Measurements from ENCODE around the gene CLEC7A.

The CLEC7A gene

DNA sequence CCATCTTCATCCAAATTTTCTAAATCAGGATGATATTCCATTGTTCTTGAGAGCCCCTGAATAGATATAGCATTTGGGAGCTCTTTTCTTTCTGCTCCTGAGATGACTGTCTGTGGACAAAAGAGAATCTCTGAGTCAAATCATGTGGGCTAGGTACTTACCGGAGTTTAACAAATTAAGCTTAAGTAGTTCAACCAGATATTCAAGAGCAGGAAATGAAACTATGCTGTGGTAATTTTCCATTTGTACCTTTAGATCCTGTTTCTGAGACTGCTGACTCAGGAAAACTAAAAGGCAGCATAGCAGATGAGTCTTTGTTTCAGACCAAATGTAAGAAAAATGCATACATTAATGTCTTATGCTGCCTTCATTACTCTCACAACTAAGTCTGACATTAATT lies at the start of gene CLEC7A:
Gene CLEC7A, minus strand, starts transcription at position 158 of the 400 bp plus-strand sequence. Its CDS starts 117 bp downstream, at position 41.
- no peak for DNase-seq (ENCODE audit: low read depth)
- H3K4me3 ChIP-seq (ENCODE audit: low read depth, low read length) = no peak within 1 kb of the TSS

DNA sequence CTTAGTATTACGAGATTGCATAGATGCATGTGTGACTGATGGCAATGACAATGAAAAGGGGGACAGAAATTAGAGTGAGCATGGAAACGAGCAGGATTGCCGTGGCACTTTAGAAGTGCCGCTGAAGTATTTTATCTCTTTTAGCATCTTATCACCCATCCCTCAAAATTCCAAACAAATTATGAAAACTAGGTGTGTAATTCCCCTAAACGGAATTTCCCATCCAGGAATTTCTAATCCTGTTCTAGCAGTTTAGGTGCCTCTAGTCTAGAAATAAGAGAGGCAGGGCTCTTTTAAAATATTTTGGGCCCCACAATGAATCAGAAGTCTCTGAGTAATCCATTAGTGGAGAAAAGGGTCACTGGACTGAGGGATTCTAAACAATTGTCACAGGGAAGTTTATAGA lies 49.8 kb upstream of the CLEC7A start:
- DNase-seq (ENCODE audit: low read depth) = no peak
- no peak overlapping the region for H3K4me3 ChIP-seq (ENCODE audit: low read depth, low read length)

GRCh38 chr12:10178821-10179220 lies 48.8 kb upstream of the CLEC7A start, which contains the start of gene TMEM52B:
TSS of gene TMEM52B (plus strand) at chr12:10179032. CDS start at chr12:10179575, 543 bp downstream.
- no peak for DNase-seq (ENCODE audit: low read depth)
- no peak within 1 kb of the TSS for H3K4me3 ChIP-seq (ENCODE audit: low read depth, low read length)

DNA sequence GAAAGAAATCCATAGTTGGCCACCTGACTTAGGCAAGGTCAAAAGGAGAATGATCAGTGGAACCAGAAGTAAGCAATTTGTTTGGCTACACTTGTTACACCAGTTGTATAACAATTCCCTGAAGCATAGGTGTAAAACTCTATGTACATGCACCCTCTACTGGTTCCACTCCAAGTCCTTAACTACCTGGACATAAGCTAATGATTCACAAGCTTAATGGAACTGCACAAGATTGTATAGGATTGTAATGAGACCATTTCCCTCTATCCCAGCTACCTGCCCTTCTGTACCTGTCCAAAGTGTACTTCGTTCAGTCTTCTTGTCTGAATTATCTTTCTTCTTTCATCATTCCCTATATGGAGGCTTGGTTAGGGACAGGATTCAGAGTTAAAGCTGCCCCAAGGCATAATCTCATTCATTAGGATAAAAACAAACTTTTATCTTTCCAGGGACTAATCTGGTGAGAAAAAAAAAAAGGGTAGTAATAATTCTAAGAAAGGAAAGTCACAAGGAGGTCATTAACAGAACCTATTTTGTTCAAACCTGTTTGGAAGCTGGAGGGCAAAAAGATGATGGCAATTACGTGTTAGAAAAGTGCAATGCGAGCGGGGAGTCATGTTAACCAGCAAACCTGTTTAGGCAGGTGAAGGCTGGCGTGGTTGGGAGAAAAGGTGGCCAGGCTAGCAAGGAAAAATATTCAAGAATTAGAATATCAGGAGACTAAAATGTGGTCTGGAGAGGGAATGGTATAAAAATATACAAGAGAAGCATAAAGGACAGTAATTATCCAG lies 46.0 kb upstream of the CLEC7A start:
- H3K4me3 ChIP-seq (ENCODE audit: low read depth, low read length) = no peak overlapping the region
- DNase-seq (ENCODE audit: low read depth) = no peak

DNA sequence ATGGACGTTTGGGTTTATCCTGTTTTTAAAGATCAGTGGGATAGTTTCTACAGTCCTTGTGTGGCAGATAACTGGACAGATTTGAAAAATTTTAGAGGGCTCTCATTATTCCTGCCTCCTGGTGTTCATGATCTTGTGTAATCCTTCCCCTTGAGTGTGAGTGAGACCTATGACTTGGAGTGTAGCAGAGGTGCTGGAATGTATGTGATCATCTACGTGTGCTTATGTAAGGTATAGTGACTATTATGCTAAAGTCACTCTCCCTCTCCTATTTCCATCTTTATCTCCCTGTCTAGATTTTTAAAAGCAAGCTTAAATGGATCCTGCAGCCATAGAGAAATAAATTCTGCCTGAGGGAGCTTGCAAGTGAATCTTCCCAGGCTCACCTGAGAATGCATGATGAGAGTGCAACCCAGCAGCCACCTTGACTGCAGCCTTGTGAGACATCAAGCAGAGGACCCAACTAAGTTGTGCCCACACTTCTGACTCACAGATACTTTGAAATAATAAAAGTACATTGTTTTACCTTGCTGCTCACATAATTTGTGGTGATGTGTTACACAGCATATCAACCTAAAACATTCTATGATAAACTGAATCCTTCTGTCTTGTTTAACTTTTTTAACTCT lies 45.1 kb upstream of the CLEC7A start:
- H3K4me3 ChIP-seq (ENCODE audit: low read depth, low read length) = no peak overlapping the region
- no peak for DNase-seq (ENCODE audit: low read depth)

DNA sequence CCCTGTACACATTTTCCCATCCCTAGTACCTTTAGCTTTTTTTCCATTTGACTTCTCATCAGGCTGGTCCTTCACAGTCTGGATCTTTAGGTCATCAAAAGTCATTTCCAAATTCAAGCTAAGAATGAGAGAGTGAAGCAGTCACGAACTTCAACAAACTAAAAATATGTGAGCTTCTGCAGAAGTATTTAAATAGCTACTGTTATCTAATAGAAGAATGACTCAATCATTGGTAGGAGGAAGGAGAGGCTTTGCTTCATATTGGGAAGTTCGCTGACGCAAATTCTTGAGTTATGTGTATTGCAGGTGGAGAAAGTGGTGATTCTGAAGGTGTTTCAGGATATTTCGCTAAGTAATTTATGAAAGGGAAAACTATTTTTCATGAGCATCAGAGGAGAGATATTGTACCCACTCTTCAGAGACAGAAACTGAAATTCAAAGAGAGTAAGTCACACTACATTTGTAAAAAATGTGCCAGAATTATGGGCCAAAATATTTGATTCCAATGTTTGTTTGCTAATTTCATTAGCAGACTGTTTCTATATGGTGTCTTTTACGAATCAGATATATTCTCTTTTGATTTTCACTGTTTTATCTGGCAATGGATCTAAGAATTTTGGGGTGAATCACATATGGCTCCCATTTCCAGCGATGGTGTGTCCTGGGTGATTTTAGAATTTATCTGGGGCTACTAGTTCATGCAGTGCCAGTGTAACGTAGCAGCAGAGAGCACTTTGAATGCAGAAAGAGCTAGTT lies 42.2 kb upstream of the CLEC7A start, which contains the start of gene OLR1:
Gene OLR1, minus strand, starts transcription at position 160 of the 756 bp plus-strand sequence. Its CDS starts 55 bp downstream, at position 105.
- DNase-seq (ENCODE audit: low read depth) = no peak
- no peak within 1 kb of the TSS for H3K4me3 ChIP-seq (ENCODE audit: low read depth, low read length)

DNA sequence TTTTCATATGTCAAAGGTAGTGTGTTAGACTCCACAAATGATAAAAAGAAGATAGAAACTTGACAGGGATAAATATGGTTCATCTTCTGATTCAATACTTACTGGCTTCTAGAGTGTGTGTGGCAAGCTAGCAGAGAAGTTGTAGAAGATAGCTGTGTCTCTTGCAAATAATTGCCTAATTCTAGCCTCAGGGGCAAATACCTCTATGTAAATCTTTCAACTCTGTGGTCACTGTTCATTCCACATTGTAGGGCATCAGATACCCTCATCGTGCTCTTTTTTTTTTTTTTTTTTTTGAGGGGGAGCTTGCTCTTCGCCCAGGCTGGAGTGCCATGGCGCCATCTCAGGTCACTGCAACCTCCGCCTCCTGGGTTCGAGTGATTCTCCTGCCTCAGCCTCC lies 40.2 kb upstream of the CLEC7A start:
- no peak for DNase-seq (ENCODE audit: low read depth)
- H3K4me3 ChIP-seq (ENCODE audit: low read depth, low read length) = no peak overlapping the region

GRCh38 chr12:10169104-10169503 lies 39.1 kb upstream of the CLEC7A start:
- DNase-seq (ENCODE audit: low read depth) = no peak
- no peak overlapping the region for H3K4me3 ChIP-seq (ENCODE audit: low read depth, low read length)

DNA sequence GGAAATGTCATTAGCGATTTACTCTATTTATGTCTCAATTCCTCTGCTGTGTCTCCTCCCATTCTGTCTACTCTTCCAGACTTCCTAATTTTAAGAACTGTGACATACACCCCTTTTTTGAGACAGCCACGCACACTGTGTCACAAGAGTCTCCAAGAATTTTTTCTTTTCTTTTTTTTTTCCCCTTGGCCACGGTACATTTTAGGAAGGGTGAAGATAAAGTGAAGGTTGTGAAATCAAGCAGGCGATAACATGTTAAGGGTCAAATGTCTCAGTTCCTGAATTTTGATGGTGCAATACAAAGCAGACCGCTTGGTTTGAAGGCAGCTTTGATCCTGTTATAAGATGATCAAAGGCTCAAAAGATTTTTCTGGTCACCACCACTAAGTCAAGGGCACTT lies 37.6 kb upstream of the CLEC7A start:
- DNase-seq (ENCODE audit: low read depth) = no peak
- no peak overlapping the region for H3K4me3 ChIP-seq (ENCODE audit: low read depth, low read length)

- DNase-seq (ENCODE audit: low read depth) = no peak
- H3K4me3 ChIP-seq (ENCODE audit: low read depth, low read length) = no peak overlapping the region
Measured at GRCh38 chr12:10165421-10165820, 35.4 kb upstream of the CLEC7A start.

GRCh38 chr12:10163084-10163483 lies 33.1 kb upstream of the CLEC7A start:
- H3K4me3 ChIP-seq (ENCODE audit: low read depth, low read length) = no peak overlapping the region
- DNase-seq (ENCODE audit: low read depth) = no peak

- no peak for DNase-seq (ENCODE audit: low read depth)
- no peak overlapping the region for H3K4me3 ChIP-seq (ENCODE audit: low read depth, low read length)
Measured at GRCh38 chr12:10160617-10161385, 30.8 kb upstream of the CLEC7A start.

GRCh38 chr12:10159280-10159679 lies 29.3 kb upstream of the CLEC7A start:
- no peak overlapping the region for H3K4me3 ChIP-seq (ENCODE audit: low read depth, low read length)
- DNase-seq (ENCODE audit: low read depth) = no peak

DNA sequence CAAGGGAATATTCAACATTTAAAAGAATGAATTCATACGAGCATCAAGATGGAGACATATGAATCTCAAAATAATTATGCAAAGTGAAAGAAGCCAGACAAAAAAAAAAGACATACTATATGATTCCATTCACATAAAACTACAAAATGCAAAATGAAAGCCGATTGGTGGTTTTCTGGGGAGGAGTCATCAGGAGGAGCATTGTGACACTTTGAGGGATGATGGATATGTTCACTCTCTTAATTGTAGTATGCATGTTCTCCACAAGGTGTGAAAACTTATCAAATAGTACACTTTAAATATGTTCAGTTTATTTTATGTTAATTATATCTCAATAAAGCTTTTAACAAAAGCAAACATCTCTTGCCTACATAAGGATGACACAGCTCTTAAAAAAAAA lies 28.4 kb upstream of the CLEC7A start:
- DNase-seq (ENCODE audit: low read depth) = no peak
- no peak overlapping the region for H3K4me3 ChIP-seq (ENCODE audit: low read depth, low read length)

GRCh38 chr12:10155966-10156365 lies 26.0 kb upstream of the CLEC7A start:
- no peak overlapping the region for H3K4me3 ChIP-seq (ENCODE audit: low read depth, low read length)
- DNase-seq (ENCODE audit: low read depth) = no peak

GRCh38 chr12:10154145-10154496 lies 24.1 kb upstream of the CLEC7A start:
- H3K4me3 ChIP-seq (ENCODE audit: low read depth, low read length) = peak overlapping the region; percentile 55
- DNase-seq (ENCODE audit: low read depth) = no peak

GRCh38 chr12:10153271-10154144 lies 23.5 kb upstream of the CLEC7A start:
- peak; percentile 16 for DNase-seq (ENCODE audit: low read depth)

GRCh38 chr12:10151621-10152020 lies 21.6 kb upstream of the CLEC7A start:
- H3K4me3 ChIP-seq (ENCODE audit: low read depth, low read length) = no peak overlapping the region
- no peak for DNase-seq (ENCODE audit: low read depth)

More at GRCh38 chr12:10153271-10154144, 23.5 kb upstream of the CLEC7A start:
- peak overlapping the region; percentile 55 for H3K4me3 ChIP-seq (ENCODE audit: low read depth, low read length)

Data from skeletal muscle cell (primary cell).